Measurements from ENCODE around the gene RRAD. TPM values are rescaled to one million over a fixed set of nuclear protein-coding genes. Genes with fewer than 3 reads are reported as not detected.

The RRAD gene, protein sequence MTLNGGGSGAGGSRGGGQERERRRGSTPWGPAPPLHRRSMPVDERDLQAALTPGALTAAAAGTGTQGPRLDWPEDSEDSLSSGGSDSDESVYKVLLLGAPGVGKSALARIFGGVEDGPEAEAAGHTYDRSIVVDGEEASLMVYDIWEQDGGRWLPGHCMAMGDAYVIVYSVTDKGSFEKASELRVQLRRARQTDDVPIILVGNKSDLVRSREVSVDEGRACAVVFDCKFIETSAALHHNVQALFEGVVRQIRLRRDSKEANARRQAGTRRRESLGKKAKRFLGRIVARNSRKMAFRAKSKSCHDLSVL
- total RNA-seq = 2.8 and 3.1 TPM in 2 replicates

DNA sequence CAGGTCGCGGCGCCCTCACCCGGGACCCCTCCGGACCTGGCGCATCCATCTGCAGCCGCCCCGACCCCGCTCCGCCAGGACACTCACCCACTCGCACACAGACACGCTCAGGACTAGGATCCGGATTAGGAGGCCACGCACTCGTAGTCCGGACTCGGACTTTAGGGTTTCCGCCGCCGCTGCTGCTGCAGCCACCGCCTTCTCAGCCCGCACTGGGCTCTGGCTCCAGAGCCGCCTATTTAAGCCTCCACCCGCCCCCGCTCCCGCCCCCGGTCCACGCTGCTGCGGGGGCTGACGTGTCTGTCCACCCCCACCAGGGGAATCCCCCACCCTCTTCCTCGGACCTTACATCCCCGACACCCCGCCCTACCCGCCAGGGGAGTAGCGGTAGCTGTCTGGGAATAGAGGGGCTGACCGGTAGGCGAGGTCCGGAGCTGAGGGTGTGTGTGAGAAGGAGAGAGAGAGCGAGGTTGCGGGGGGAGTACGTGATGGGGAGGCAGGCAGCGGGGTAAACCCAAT lies at the start of gene RRAD:
TSS of gene RRAD (minus strand) at position 214 of the 519 bp plus-strand sequence. CDS start 356 bp downstream, outside the sequence.

DNA sequence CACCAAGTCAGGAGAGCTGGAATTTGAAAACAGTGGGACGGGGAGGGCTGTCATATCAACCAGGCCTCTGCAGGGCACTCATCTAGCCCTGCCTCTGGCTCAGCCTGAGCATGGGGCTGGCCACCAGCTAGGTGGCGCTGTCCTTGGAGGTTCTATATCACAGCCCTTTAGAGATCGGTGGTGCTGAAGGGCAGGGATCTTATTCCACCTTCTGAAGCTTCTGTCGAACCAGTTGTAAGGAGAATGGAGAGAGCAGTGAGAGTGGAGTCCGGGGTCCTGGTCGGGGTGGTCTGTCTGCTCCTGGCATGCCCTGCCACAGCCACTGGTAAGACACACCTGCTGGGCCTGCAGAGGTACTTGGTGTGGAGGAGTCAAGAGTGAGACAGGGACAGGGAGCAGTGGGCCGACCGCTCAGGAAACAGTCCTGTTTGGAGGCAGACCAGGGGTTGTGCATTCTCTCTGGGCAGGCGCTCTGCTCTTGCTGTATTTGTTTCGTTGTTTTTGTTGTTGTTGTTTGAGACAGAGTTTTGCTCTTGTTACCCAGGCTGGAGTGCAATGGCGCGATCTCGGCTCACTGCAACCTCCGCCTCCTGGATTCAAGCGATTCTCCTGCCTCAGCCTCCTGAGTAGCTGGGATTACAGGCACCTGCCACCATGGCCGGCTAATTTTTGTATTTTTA lies 35.9 kb upstream of the RRAD start, which contains the start of gene CES3:
TSS of gene CES3 (plus strand) at position 202 of the 680 bp plus-strand sequence. CDS start at position 244, 42 bp downstream.

DNA sequence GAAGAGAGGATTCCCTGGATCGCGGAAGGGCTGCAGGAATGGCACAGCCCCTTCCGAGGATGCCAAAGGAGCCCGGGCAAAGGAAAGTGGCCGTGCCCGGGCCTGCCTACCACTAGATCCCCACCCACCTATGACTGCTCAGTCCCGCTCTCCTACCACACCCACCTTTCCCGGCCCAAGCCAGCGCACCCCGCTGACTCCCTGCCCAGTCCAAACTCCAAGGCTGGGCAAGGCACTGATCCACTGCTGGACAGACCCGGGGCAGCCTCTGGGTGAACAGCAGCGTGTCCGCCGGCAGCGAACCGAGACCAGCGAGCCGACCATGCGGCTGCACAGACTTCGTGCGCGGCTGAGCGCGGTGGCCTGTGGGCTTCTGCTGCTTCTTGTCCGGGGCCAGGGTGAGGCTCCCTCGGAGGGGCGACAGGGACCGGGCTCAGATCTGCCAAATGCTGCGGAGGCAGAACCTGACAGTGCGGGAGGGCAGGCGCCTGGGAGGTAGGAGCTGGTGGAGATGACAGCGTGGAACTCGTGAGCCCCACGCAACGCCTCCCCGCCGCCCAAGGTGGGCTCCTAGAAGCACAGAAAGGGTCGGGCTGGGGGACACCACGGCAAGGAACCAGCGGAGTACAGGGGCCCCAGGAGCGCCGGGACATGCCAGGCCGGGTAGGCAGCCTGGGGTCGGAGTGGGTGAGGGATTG lies 10.1 kb upstream of the RRAD start, which contains the start of gene CES2:
TSS of gene CES2 (plus strand) at position 203 of the 698 bp plus-strand sequence. CDS start at position 323, 120 bp downstream.

GRCh38 chr16:66934138-66934838 lies 9.0 kb upstream of the RRAD start, which contains the start of gene CIAO2B:
Gene CIAO2B, minus strand, starts transcription at chr16:66934402. Its CDS starts 38 bp downstream, at chr16:66934364.

DNA sequence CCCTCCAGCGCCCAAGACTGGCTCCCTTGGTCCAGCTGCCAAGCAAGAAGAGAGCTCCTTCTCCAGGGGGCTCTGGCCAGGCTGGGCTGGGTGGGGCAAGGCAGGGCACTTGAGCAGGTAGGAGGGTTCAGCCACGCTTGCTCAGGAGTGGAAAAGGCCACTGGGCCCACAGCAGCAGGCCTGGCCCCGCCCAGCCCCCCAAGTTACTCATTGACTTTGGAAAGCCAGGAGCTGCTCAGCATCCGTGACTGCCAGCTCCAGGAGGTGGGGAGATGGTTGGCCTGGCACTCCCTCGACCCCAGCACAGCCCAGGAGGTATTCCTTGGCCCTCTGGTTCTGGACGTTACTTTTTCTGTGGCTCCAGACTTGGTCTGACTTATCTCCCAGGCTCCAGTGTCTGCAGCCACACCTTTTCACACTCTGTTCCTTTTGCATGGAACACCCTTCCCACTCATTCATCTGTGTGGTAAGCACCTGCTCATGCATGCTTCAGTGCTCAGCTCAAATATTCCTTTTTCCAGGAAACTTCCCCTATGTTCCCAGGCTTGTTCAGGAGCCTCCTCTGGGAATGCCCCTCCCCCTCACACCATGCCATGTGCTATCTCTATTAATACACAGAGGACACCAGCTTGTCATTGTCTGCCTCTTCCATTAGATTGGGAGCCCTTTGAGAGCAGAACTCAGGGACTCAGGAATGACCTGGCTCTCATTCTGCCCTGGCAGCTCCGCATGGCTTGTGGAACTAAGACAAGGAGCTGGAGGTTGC lies 6.3 kb downstream of the RRAD start, which contains the start of gene CDH16:
TSS of gene CDH16 (minus strand) at position 83 of the 766 bp plus-strand sequence. CDS start 820 bp downstream, outside the sequence.

GRCh38 chr16:66880288-66881013 lies 44.9 kb downstream of the RRAD start, which contains the start of gene PDP2:
Gene PDP2, plus strand, starts transcription at chr16:66880515. Its CDS starts 3,770 bp downstream, at chr16:66884285.

Other genes starting within 250 kb of the RRAD start
- 13.7 and 13.9 TPM in 2 replicates for gene CMTM4, start 228.8 kb downstream of the RRAD start, total RNA-seq
- 39.1 and 53.2 TPM in 2 replicates for gene DYNC1LI2, start 173.9 kb downstream of the RRAD start, total RNA-seq
- not detected in 2 replicates for gene TERB1, start 124.0 kb downstream of the RRAD start, total RNA-seq
- 73.7 and 119 TPM in 2 replicates for gene NAE1, start 94.6 kb downstream of the RRAD start, total RNA-seq
- gene CA7, start 81.1 kb downstream of the RRAD start, total RNA-seq = not detected in 2 replicates
- gene PDP2, start 45.0 kb downstream of the RRAD start, total RNA-seq = 8.0 and 9.2 TPM in 2 replicates
- 0.04 TPM in 1 of 2 replicates, not detected in the other for gene CDH16, start 6.7 kb downstream of the RRAD start, total RNA-seq
- 91.1 and 118 TPM in 2 replicates for gene CIAO2B, start 8.9 kb upstream of the RRAD start, total RNA-seq
- gene CES2, start 10.0 kb upstream of the RRAD start, total RNA-seq = 40.8 and 42.3 TPM in 2 replicates
- gene CES3, start 35.7 kb upstream of the RRAD start, total RNA-seq = 0.78 and 0.99 TPM in 2 replicates
- gene CES4A, start 63.1 kb upstream of the RRAD start, total RNA-seq = 1.1 and 2.4 TPM in 2 replicates
- 48.2 and 64.0 TPM in 2 replicates for gene CBFB, start 103.6 kb upstream of the RRAD start, total RNA-seq
- 8.4 and 12.8 TPM in 2 replicates for gene PHAF1, start 184.4 kb upstream of the RRAD start, total RNA-seq
- 18.1 and 23.9 TPM in 2 replicates for gene B3GNT9, start 225.5 kb upstream of the RRAD start, total RNA-seq
- 34.4 and 39.5 TPM in 2 replicates for gene TRADD, start 234.4 kb upstream of the RRAD start, total RNA-seq
- 11.3 and 12.1 TPM in 2 replicates for gene FBXL8, start 234.4 kb upstream of the RRAD start, total RNA-seq
- 4.9 and 9.4 TPM in 2 replicates for gene HSF4, start 239.2 kb upstream of the RRAD start, total RNA-seq
- gene NOL3, start 245.0 kb upstream of the RRAD start, total RNA-seq = 24.8 and 31.0 TPM in 2 replicates

Data from hair follicular keratinocyte (primary cell).